ENCODE measurements around the gene TMEM134. TPM values are rescaled to one million over a fixed set of nuclear protein-coding genes. Genes with fewer than 3 reads are reported as not detected.

TMEM134 gene
- total and polyA plus RNA-seq, 2 donors (not counting 3 experiments of a cell fraction or from before 2014, with no cell fraction given): 33.4 to 207 TPM

- peaks cover 6% of the 10 kb centered on the region for H3K4me1 ChIP-seq (ENCODE audit: control insufficient read depth, extremely low read depth, insufficient read depth, low read length)
- H3K9me1 ChIP-seq (replicated peaks; ENCODE audit: control insufficient read depth, extremely low read depth, insufficient read depth, low read length): no peaks in the 10 kb centered on the region
- CTCF ChIA-PET: interaction anchor here (1.8 kb wide), 1 partner anchor 44 kb away, joined by 6 read pairs; the partner anchor contains the start of gene PPP1CA
- H3K27ac ChIP-seq (ENCODE audit: insufficient read depth, low read depth, low read length): no peak overlapping the region
- no peak overlapping the region for H3K4me3 ChIP-seq (replicated peaks in 1 of 3; ENCODE audit: insufficient read depth in 1 of 3, low read depth in 1 of 3, low read length in 3 of 3)
- H3K9me3 ChIP-seq (replicated peaks; ENCODE audit: control insufficient read depth, insufficient read depth, low read length): no peaks in the 10 kb centered on the region
- no TSS peak for BruUV-seq (replicated peaks)
- TF ChIP-seq MAX (IDR thresholded peaks at IDR 0.05; ENCODE audit: insufficient read depth, insufficient read length) (no peak), GATA2 (IDR thresholded peaks at IDR 0.05; ENCODE audit: insufficient read depth, insufficient read length, low read depth, low read length) (no peak), CTCF (IDR thresholded peaks at IDR 0.05; ENCODE audit: extremely low read depth in 1 of 2, insufficient read depth in 1 of 2, low read depth in 1 of 2, low read length in 2 of 2) (no peak), POLR2A (IDR thresholded peaks at IDR 0.05; ENCODE audit: low read depth, low read length) (no peak), FOS (IDR thresholded peaks at IDR 0.05; ENCODE audit: borderline replicate concordance, insufficient read depth, low read length) (no peak), EZH2 (IDR thresholded peaks at IDR 0.05; ENCODE audit: borderline replicate concordance, low read depth, low read length, severe bottlenecking) (no peak), POLR2AphosphoS5 (IDR thresholded peaks at IDR 0.05; ENCODE audit: insufficient read depth, low read depth, low read length) (no peak), JUN (IDR thresholded peaks at IDR 0.05; ENCODE audit: borderline replicate concordance, insufficient read depth, insufficient read length, low read depth) (no peak), MYC (IDR thresholded peaks at IDR 0.05; ENCODE audit: low read depth, low read length) (no peak)
- intact Hi-C loops (cut with micrococcal nuclease) (no loop called here), dilution Hi-C loops (cut with MboI; ENCODE audit: extremely low pct_ligation_motif_present, low sequenced_read_pairs) (no loop called here)
- peaks cover 11% of the 10 kb centered on the region for H3K79me2 ChIP-seq (ENCODE audit: control insufficient read depth, insufficient read depth, low read length)
- H4K20me1 ChIP-seq (replicated peaks; ENCODE audit: control insufficient read depth, extremely low read depth, insufficient read depth, low read length): no peaks in the 10 kb centered on the region
- no peak overlapping the region for H3K9ac ChIP-seq (replicated peaks; ENCODE audit: extremely low read depth, insufficient read depth, low read length)
- DNase-seq (ENCODE audit: low read depth, low spot score) (no peak), FAIRE-seq (no peak)
- no peak overlapping the region for H2AFZ ChIP-seq (ENCODE audit: low read depth, low read length)
- H3K4me2 ChIP-seq (ENCODE audit: insufficient read depth, low read length): no peak overlapping the region
- H3K36me3 ChIP-seq (ENCODE audit: control insufficient read depth in 2 of 2, extremely low read depth in 1 of 2, insufficient read depth in 2 of 2, low read length in 2 of 2): peaks cover 0 to 10% of the 10 kb centered on the region in 2 experiments
- POLR2A ChIA-PET: no interaction called here
- no peaks in the 10 kb centered on the region for H3K27me3 ChIP-seq (ENCODE audit: control insufficient read depth in 2 of 2, insufficient read depth in 2 of 2, low read length in 2 of 2)
Observed at GRCh38 chr11:67445515-67445914, 23.5 kb downstream of the TMEM134 start.
